NOMO-1 (cell line): ENCODE data around the gene INHBB.
"Not testable (repeated sequence)": the region's sequence is repeated elsewhere in the genome, so short reads cannot be mapped to it uniquely, and the experiment has no call there.

Experiments used
- DNase-seq, 2 experiments: peaks; one replicate each; lab custom pipeline; 2025; ENCODE audit not compliant: unreplicated experiment in 2 of 2; lab: John Stamatoyannopoulos, UW

INHBB gene

GRCh38 chr2:120376679-120377640, 31.0 kb downstream of the INHBB start:
- DNase-seq = no peak

- DNase-seq = no peak
Observed at GRCh38 chr2:120378605-120379004, 32.7 kb downstream of the INHBB start.

DNA sequence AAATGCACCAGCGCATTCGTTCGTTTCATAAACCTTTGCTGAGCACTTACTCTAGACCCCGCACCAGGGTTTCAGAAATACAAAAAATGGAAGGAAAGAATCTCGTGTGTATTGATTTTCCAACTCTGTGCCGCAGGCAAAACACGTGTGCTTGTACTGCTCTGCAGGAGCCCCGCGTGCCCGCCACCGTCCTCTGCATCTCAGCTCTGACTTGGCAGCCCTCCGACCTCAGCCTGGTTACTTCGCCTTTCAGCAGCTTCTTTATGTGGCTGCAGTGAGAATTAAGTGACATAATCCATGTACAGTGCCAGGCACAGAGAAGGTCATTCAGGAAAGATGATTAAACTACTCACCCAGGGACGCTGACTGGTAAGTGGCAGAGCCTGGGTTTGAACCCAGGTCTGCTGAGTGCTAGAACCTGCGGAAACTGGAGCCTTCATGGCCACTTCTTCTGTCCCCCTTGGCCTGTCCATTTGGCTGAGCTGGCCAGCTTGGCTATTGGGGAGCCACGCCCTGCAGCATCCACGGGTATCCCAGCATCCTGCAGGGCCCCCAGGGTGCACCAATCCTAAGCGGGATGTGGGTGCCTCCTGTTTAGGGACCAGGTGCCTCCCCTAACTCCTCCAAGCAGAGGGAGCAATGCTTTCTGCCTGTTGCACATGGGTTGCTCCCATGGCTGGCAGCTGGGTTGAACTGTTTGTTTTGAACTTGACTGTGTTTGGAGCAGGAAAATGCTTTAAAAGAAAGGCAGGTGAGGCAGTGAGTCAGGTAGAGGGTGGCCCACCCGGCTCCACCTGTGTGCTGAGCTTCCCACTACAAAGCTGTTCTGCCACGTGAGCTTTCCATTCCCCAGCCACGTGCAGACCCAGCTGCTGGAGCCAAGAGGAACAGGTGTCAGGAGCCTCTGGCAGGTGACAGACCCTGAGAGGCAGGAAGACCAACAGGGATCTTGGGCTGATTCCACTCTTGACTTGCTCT, 34.3 kb downstream of the INHBB start:
- no peak for DNase-seq

DNA sequence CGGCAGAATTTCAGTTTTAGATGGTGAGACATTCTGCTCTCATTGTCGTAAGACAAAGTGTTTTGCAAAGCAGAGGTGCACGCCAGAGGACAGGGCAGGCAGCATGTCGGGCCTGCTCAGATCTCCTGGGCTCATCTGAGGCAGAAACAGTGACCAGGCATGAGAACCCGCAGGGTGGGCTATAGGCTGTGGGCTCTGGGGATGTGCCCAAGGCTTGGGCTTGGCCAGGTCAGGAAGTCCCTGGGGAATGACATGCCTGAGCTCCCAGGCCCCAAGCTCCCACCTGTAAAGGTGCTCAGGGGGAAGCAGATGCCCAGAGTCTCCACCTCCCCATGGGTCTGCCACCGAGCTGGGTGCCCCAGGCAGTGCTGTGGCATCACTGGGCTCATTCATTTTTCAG, 35.3 kb downstream of the INHBB start:
- no peak for DNase-seq

DNA sequence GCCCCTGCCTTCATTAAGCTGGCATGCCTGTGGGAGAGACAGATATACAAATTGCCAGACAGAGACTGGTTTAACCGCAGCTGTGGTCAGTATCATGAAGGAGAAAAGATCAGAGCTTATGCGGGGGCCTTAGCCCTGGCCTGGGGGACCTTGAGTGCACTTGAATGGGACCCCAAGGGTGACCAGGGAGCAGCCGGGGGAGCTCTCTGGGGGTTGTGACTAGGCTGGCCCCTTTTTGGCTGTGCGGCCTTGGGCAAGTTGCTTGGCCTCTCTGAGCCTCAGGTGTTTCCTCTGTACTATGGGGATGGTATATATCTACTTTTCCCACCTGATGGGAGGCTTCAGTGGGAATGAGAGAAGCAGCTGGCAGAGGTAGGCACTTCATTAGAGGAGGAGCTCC, 35.7 kb downstream of the INHBB start:
- DNase-seq = no peak

DNA sequence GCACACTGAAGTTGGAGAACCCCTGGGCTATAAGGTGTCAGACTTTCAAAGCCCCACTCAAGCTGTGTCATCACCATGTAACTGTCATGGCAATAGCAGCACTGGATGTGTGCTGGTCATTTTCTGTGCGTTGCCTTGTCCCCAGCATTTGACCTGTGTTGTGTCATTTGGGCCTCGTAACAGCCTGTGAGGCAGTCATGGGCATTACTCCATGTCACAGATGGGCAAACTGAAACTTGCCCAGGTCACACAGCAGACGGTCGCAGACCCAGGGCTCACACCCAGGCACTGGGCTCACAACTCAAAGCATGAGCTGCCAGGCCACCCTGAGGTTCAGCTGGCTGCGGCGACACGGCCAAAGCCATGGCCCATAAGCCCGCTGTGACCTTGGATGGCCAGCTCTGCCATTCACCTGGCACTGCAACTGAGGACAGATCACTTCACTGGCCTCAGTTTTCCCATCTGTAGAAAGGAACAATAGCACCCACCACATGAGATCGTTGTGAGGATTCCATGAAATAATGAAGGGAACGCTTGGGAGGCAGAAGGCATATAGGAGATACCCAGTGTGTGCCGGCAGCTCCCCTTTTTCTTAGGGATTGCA, 36.7 kb downstream of the INHBB start:
- no peak for DNase-seq

DNA sequence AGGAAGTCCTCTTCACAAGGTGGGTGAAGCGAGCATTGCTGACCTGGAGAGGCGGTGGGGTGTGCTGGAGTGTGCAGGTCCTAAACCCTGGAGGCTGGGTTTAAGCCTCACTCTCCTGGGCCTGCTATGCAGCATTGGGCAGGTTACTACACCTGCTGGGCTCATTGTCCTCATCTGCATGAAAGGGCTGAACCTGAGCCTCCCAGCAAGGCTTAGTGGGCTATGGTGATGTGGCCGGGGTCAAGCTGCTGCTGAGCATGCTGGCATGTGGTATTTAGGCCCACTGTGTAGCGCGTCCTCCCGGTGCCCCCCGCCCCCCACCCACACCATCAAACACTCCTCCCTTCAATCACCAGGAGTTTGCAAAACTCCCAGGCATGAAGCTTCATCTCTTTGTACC, 37.3 kb downstream of the INHBB start:
- no peak for DNase-seq

DNA sequence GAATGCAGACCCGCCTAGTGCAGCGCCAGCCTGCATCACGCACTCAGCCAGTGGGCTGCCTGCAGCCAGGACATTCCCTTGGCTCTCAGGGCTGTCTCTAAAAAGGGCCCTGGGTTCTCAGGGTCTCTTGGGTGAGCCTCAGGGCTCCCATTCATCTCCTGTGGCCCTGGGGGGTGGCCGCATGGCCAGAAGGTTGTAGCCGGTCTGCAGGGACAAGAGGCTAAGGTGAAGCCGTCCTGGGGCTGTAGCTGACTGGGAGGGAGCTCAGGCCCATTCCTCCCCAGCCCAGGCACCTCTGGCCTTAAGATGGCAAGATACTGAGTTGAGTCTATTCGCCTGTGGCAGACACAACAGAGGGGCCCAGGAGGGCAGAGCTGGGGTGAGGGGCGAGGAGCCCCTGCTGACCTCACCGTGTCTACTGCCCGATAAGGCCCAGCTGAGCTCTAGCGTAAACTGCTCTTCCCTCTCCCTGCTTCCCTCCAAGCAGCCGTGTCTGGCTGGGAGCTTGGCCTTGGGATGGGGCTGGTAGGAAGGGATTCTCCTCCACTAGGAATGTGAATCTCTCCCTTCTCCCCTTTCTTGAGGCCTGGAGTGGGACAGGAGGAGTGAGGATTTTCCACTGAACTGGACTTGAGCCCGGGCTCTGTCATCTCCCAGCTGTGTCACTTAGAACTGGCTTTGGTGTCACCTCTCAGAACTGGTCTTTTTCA, 37.9 kb downstream of the INHBB start:
- no peak for DNase-seq

GRCh38 chr2:120384486-120385354, 38.8 kb downstream of the INHBB start:
- DNase-seq = no peak

DNA sequence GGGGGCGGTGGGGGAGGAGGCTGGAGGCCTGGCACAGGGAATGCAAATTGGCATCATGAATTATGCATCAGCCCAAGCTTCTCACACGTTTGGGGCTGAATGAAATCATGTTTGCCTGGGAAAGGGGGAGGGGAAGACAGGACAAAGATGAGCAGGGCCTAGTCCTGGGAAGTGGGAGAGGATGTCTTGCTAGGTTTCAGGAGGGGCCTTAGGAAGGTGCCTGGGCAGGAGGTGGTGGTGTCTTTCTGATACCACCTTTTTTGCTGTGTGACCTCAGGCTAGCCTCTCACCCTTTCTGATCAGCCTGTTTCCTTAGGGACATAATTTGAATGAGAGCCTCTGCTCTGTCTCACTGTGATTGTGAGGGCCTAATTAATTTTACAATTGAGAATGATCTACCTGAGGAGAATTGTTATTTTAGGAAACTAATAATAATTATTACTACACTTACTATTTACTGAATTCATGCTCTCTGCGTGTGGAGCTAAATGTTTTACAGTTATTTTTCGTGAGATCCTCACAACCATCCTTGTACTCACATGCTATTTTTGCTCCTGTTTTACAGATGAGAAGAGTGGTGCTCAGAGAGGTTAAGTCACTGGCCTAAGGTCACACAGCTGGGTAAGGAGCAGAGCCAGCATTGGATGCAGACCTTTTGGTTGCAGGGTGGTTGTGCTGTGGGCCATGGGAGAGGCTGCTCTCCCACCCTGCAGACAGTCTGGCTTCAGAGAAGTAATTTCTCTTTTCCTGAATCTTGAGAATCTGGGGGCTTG, 39.6 kb downstream of the INHBB start:
- no peak for DNase-seq

DNA sequence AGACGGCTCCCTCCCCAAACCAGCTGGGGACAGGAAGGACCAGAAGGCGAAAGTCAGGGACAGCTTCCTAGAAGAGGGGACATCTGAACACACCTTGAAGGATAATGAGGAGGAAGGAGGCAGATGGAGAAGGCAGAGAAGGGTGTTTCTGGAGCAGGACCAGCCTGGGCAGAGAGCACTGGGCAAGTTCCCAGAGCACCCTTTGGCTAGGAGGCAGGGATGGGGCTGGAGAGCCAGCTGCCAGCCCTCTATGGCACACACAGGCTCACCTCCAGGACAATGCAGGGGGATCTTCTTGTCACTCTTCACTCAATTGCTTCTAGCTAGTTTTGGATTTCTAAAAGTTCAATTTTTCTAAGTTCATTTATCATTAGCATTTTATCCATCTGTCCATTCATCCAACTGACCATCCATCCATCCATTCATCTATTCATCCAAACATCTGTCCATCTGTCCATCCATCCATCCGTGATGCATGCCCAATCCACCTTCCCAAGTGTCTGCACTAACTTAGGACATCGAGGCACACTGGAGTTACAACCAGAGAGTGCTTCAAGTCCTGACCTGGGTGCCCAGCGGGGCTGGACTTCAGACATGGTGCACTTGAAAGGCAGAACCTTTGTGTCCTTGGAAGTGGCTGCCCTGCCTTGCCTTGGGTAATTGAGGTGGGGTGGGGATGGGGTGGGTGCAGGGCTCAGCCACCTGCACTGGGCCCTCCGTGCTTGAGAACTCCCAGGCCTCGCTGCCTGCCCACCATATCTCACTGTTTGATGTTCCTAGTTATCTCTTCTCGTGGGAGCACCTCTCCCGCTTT, 42.5 kb downstream of the INHBB start:
- no peak for DNase-seq

DNA sequence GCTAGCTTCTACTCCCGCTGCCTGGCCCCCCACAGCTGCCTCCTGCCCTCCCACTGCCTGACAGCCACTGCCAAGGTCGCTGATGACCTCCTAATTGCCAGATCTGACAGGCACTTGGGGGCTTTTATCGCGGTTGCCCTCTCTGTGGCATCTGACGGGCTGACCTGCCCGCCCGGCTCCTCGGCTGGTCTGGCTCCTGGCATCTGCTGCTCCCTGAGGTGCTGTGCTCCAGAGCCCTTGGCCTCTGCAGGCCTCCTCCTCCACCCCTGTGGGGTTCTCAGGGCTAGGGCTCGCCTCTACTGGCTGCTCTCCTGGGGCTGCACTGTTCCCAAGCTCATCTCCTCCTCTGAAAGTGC, 43.1 kb downstream of the INHBB start:
- DNase-seq = no peak

GRCh38 chr2:120390381-120391055, 44.6 kb downstream of the INHBB start:
- DNase-seq = no peak

DNA sequence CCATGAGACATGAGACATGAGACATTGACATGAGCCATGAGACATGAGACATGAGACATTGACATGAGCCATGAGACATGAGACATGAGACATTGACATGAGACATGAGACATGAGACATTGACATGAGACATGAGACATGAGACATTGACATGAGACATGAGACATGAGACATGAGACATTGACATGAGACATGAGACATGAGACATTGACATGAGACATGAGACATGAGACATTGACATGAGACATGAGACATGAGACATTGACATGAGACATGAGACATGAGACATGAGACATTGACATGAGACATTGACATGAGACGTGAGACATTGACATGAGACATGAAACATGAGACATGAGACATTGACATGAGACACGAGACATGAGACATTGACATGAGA, 45.4 kb downstream of the INHBB start:
- DNase-seq = not testable (repeated sequence)

- DNase-seq = no peak
Observed at GRCh38 chr2:120391911-120392665, 46.2 kb downstream of the INHBB start.

GRCh38 chr2:120392923-120393322, 47.0 kb downstream of the INHBB start:
- DNase-seq = no peak

- no peak for DNase-seq
Observed at GRCh38 chr2:120393456-120393855, 47.5 kb downstream of the INHBB start.
